NB4 (cell line): ENCODE data around the gene SLC39A11.
"Not testable (repeated sequence)": the region's sequence is repeated elsewhere in the genome, so short reads cannot be mapped to it uniquely, and the experiment has no call there.

Source experiments
- DNase-seq: peaks from one replicate; pipeline ENCODE4 v3.0.0; 2010; ENCODE audit warnings: low read depth
- H3K4me3 ChIP-seq: one replicate; pipeline ENCODE4 v1.5.1; 2011; ENCODE audit warnings: mild to moderate bottlenecking, low read depth, low read length, moderate library complexity
- MYC ChIP-seq: IDR thresholded peaks from 2 replicates; pipeline ENCODE4 v1.6.1; 2011; ENCODE audit warnings: low read depth, low read length
- POLR2A ChIP-seq: IDR thresholded peaks from 2 replicates; pipeline ENCODE4 v1.6.1; 2011; ENCODE audit warnings: mild to moderate bottlenecking; ENCODE audit not compliant: insufficient read length; ENCODE audit errors: extremely low read depth
- TF ChIP-seq, protein P1 (sequence below): IDR thresholded peaks from one replicate; pipeline ENCODE4 v1.5.1; 2012; ENCODE audit warnings: low read depth, low read length
- TF ChIP-seq, protein P2 (sequence below): IDR thresholded peaks from 2 replicates; pipeline ENCODE4 v1.6.1; 2011; ENCODE audit warnings: low read depth, low read length

SLC39A11 gene

DNA sequence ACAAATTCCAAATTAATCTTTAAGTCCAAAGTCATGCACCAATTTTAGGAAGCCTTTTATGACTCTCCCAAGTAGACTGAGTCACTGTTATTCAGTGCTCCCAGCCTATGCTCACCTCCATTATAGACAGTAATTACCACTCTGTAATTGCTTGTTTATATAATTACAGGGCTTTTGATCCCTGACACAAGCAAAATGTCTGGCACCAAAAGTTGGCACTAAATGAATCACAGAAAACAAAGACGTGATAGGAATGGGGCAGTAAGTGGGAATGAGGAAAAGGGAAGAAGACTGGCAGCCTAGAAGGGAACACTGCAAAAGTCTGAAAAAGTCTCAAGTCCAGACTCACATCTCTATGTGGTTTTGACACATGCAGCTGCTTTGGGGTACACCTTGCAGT lies 94.1 kb downstream of the SLC39A11 start:
- no peak for TF ChIP-seq POLR2A
- TF ChIP-seq, protein P1, sequence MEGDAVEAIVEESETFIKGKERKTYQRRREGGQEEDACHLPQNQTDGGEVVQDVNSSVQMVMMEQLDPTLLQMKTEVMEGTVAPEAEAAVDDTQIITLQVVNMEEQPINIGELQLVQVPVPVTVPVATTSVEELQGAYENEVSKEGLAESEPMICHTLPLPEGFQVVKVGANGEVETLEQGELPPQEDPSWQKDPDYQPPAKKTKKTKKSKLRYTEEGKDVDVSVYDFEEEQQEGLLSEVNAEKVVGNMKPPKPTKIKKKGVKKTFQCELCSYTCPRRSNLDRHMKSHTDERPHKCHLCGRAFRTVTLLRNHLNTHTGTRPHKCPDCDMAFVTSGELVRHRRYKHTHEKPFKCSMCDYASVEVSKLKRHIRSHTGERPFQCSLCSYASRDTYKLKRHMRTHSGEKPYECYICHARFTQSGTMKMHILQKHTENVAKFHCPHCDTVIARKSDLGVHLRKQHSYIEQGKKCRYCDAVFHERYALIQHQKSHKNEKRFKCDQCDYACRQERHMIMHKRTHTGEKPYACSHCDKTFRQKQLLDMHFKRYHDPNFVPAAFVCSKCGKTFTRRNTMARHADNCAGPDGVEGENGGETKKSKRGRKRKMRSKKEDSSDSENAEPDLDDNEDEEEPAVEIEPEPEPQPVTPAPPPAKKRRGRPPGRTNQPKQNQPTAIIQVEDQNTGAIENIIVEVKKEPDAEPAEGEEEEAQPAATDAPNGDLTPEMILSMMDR = no peak
- TF ChIP-seq MYC = no peak
- TF ChIP-seq, protein P2, sequence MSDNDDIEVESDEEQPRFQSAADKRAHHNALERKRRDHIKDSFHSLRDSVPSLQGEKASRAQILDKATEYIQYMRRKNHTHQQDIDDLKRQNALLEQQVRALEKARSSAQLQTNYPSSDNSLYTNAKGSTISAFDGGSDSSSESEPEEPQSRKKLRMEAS = no peak
- no peak overlapping the region for H3K4me3 ChIP-seq
- no peak for DNase-seq

DNA sequence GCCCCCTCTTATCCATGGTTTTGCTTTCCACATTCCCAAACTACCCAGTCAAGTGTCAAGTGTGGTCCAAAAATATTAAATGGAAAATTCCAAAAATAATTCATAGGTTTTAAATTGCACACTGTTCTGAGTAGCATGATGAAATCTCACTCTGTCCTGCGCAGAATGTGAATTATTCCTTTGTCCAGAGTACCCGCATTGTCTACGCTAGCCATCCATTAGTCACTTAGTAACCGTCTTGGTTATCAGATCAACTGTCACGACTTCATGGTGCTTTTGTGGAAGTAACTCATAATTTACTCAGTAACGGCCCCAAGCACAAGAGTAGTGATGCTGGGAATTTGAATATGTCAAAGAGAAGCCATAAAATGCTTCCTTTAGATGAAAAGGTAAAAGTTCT lies 94.9 kb downstream of the SLC39A11 start:
- DNase-seq = no peak
- TF ChIP-seq, protein P1 = no peak
- TF ChIP-seq, protein P2 = no peak
- TF ChIP-seq MYC (no peak), POLR2A (no peak)
- H3K4me3 ChIP-seq = no peak overlapping the region

DNA sequence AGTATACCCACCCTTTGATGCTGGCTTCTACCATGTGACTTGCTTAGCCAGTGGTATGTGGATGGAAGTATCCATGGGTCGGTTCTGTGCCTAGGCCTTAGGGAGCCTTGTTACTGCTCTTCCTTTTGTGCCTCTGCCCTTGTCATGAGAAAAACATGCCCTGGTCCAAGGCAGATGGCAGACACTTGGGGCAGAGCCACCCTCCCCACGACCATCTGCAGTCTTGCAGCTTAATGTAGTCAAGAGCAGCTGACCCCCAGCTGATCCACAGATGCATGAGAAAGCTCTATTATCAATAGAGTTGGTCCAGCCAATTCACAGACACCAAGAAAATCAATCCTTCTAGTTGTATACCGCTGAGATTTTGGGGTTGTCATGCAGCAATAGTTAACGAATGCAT lies 95.7 kb downstream of the SLC39A11 start:
- TF ChIP-seq, protein P1 = no peak
- TF ChIP-seq MYC (no peak), POLR2A (no peak)
- TF ChIP-seq, protein P2 = no peak
- no peak for DNase-seq
- no peak overlapping the region for H3K4me3 ChIP-seq

DNA sequence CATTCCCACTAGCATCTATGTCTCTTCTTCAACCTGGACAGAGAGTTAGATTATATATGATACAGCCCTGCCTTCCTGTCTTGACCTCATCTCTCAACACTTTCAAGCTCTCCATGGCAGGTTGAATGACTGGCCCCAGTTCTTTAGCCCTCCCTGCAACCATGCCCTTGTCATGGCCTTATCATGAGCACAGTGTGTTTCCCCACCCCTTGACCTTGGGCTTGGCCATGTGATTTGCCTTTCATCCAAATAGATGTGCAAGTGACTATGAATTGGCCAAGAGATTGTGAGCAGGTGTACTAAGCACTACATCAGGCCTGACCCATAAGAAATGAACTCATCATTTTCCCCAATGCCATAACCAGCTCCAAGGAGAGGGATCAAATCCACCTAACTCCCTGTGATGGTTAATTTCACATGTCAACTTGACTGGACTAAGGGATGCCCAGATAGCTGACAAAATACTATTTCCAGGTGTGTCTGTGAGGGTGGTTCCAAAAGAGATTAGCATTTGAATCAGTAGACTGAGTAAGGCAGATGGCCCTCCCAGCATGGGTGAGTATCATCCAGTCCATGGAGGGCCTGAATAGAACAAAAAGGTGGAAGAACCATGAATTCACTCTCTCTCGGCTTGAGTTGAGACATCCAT lies 97.4 kb downstream of the SLC39A11 start:
- DNase-seq = no peak
- no peak for TF ChIP-seq POLR2A
- no peak for TF ChIP-seq MYC
- no peak overlapping the region for H3K4me3 ChIP-seq

DNA sequence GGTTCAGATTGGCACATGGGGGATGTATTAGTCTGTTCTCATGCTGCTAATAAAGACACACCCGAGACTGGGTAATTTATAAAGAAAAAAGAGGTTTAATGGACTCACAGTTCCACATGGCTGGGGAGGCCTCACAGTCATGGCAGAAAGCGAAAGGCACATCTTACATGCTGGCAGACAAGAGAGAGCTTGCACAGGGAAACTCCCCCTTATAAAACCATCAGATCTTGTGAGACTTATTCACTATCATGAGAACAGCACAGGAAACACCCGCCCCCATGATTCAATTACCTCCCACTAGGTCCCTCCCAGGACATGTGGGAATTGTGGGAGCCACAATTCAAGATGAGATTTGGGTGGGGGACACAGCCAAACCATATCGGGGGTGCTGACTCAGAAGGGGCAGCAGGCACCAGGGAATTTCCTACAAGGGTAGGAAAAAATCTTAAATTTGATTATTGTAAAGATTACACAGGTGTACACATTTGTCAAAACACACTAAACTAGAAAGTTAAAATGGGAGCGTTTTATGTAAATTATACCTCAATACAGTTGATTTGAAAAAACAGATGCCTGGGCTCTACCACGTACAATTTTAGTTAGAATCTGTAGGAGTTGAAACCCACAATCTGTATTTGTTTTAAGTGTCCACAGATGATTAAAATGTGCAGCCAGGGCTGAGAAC lies 99.6 kb downstream of the SLC39A11 start:
- peak; percentile 21 for DNase-seq
- not testable (repeated sequence) for H3K4me3 ChIP-seq

DNA sequence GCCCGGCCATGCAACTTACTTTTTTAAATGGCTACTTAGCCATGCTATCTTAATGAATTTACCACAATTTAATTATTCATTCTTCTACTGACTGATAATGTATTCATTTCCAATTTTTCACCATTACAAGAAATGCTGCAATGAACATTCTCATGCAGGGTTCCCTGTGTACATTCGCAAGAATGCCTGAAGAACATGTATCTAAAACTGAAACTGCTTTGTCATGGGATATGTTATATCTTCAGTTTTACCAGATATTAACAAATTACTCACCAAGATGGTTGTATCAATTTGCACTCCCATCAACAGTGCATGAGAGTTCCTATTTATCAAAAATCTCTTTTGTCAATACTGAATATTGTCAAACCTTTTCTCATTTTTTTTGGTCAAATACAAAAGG lies 100.8 kb downstream of the SLC39A11 start:
- H3K4me3 ChIP-seq = no peak overlapping the region
- DNase-seq = no peak
- TF ChIP-seq, protein P1 = no peak
- TF ChIP-seq POLR2A = no peak
- TF ChIP-seq, protein P2 = no peak
